H1 (cell line): ENCODE data around the gene BBS7. TPM values are rescaled to one million over a fixed set of nuclear protein-coding genes. Genes with fewer than 3 reads are reported as not detected.

Experiments used
- ATF3 ChIP-seq: IDR thresholded peaks from 2 replicates; pipeline ENCODE4 v1.6.1; 2011; ENCODE audit warnings: low read depth, mild to moderate bottlenecking, low read length; ENCODE audit not compliant: insufficient read depth
- BRCA1 ChIP-seq: IDR thresholded peaks from 2 replicates; pipeline ENCODE4 v1.6.1; 2012; ENCODE audit warnings: low read depth, low read length, improper control_type of control experiment
- CTCF ChIP-seq, 3 experiments: IDR thresholded peaks; 1 replicate in 2 of 3; 2 replicates in 1 of 3; pipeline versions ENCODE4 v1.5.1 to v1.6.1; 2011; ENCODE audit warnings: low read length in 3 of 3, mild to moderate bottlenecking in 3 of 3, inconsistent platforms in 2 of 3, low read depth in 1 of 3, moderate library complexity in 1 of 3; ENCODE audit not compliant: insufficient read depth in 1 of 3; ENCODE audit errors: control extremely low read depth in 1 of 3
- EP300 ChIP-seq, 2 experiments: IDR thresholded peaks; 1 replicate in 1 of 2; 2 replicates in 1 of 2; pipeline ENCODE4 v1.6.1; 2011 to 2012; ENCODE audit warnings: low read depth in 2 of 2, low read length in 2 of 2, mild to moderate bottlenecking in 2 of 2, borderline replicate concordance in 1 of 2, inconsistent platforms in 1 of 2, moderate library complexity in 1 of 2
- EZH2 ChIP-seq: fragments of 200-600 bp; sonication (generic); IDR thresholded peaks from 2 replicates; pipeline ENCODE4 v1.7.1; 2012; ENCODE audit warnings: low read depth, mild to moderate bottlenecking, moderate library complexity, low read length, inconsistent platforms; ENCODE audit not compliant: severe bottlenecking
- GABPA ChIP-seq: IDR thresholded peaks from 2 replicates; pipeline ENCODE4 v1.6.1; 2011; ENCODE audit warnings: mild to moderate bottlenecking, low read length, moderate library complexity, borderline replicate concordance; ENCODE audit not compliant: insufficient read depth
- JUN ChIP-seq: IDR thresholded peaks from 2 replicates; pipeline ENCODE4 v1.6.1; 2011; ENCODE audit warnings: low read depth, mild to moderate bottlenecking, improper control_type of control experiment, low read length
- JUND ChIP-seq: IDR thresholded peaks from 2 replicates; pipeline ENCODE4 v1.6.1; 2011; ENCODE audit warnings: mild to moderate bottlenecking, improper control_type of control experiment, low read length
- MAFK ChIP-seq: IDR thresholded peaks from 2 replicates; pipeline ENCODE4 v1.6.1; 2012; ENCODE audit warnings: low read depth, mild to moderate bottlenecking, improper control_type of control experiment, low read length
- MAX ChIP-seq: IDR thresholded peaks from 2 replicates; pipeline ENCODE4 v1.6.1; 2012; ENCODE audit warnings: inconsistent platforms
- RAD21 ChIP-seq, 2 experiments: IDR thresholded peaks in 1 of 2; conservative IDR thresholded peaks in 1 of 2; 2 replicates each; pipeline ENCODE4 v1.6.1; 2011; ENCODE audit warnings: low read depth in 2 of 2, low read length in 2 of 2, improper control_type of control experiment in 1 of 2, inconsistent platforms in 1 of 2, mild to moderate bottlenecking in 1 of 2, moderate library complexity in 1 of 2
- RXRA ChIP-seq: IDR thresholded peaks from 2 replicates; pipeline ENCODE4 v1.6.1; 2011; ENCODE audit warnings: low read depth, mild to moderate bottlenecking, low read length, moderate library complexity; ENCODE audit not compliant: insufficient read depth
- SAP30 ChIP-seq: fragments of 300-600 bp; sonication (generic); IDR thresholded peaks from 2 replicates; pipeline ENCODE4 v1.7.1; 2012; ENCODE audit warnings: low read length, moderate library complexity, mild to moderate bottlenecking, inconsistent platforms; ENCODE audit not compliant: insufficient read depth, insufficient replicate concordance
- SP4 ChIP-seq: IDR thresholded peaks from 2 replicates; pipeline ENCODE4 v1.6.1; 2012; ENCODE audit warnings: low read length, inconsistent platforms
- SRF ChIP-seq: IDR thresholded peaks from 2 replicates; pipeline ENCODE4 v1.6.1; 2011; ENCODE audit warnings: mild to moderate bottlenecking, low read depth, low read length, moderate library complexity
- SUZ12 ChIP-seq: fragments of 200-600 bp; sonication (generic); IDR thresholded peaks from 2 replicates; pipeline ENCODE4 v1.6.1; 2012; ENCODE audit warnings: mild to moderate bottlenecking, inconsistent platforms, low read length, moderate library complexity, mixed read lengths
- TCF12 ChIP-seq: IDR thresholded peaks from 2 replicates; pipeline ENCODE4 v1.6.1; 2011; ENCODE audit warnings: low read depth, mild to moderate bottlenecking, low read length
- USF2 ChIP-seq: IDR thresholded peaks from 2 replicates; pipeline ENCODE4 v1.6.1; 2011; ENCODE audit warnings: low read length, improper control_type of control experiment
- ZNF274 ChIP-seq: IDR thresholded peaks from 2 replicates; pipeline ENCODE4 v1.7.0; 2012; ENCODE audit warnings: low read length, borderline replicate concordance; ENCODE audit errors: extremely low read depth
- polyA plus RNA-seq, 7 experiments: library from polyadenylated mRNA; depleted of rRNA in 3 of 7; stranded (reverse) in 5 of 7; unstranded in 2 of 7; fragments of >200 nt in 5 of 7; fragments of 200-250 nt in 2 of 7; gene quantifications; 1 replicate in 5 of 7; 2 replicates in 1 of 7; 4 replicates in 1 of 7; pipeline versions ENCODE4 v1.2.1 to v1.2.3, GENCODE V29; 2011 to 2013; ENCODE audit warnings: missing spikeins in 2 of 7, mixed read lengths in 2 of 7
- total RNA-seq: library from RNA; stranded (reverse); fragmentation: NEBNext Ultra II Directional; extraction: Animal tissue kit (Norgen Biotek cat#: 25700); gene quantifications from 2 replicates; pipeline ENCODE4 v1.2.1, GENCODE V29; 2021

The BBS7 gene
- total and polyA plus RNA-seq, 2 of the 8 experiments (the other 6 are each of a cell fraction or from before 2014, with no cell fraction given) = 16.6 to 21.5 TPM

- TF ChIP-seq CTCF (IDR thresholded peaks at IDR 0.05; ENCODE audit: control extremely low read depth in 1 of 3, insufficient read depth in 1 of 3, low read depth in 1 of 3, low read length in 3 of 3) (no peak), EP300 (IDR thresholded peaks at IDR 0.05; ENCODE audit: borderline replicate concordance in 1 of 2, low read depth in 2 of 2, low read length in 2 of 2) (0 out of 3 replicates have a peak, but pooled peaks of 1 of the 2 experiments have one; percentile 29), SAP30 (peak; percentile 93), JUN (no peak), GABPA (no peak), BRCA1 (no peak), JUND (no peak), SRF (peak; percentile 85), USF2 (no peak), EZH2 (no peak), SP4 (no peak), ZNF274 (no peak), SUZ12 (no peak), RXRA (no peak), RAD21 (IDR thresholded peaks at IDR 0.05 in 1 of 2, conservative IDR thresholded peaks at IDR 0.05 in 1 of 2; ENCODE audit: low read depth in 2 of 2, low read length in 2 of 2) (no peak), TCF12 (no peak), MAFK (no peak), ATF3 (peak; percentile 93), MAX (peak; percentile 75)
Observed at GRCh38 chr4:121823505-121824170, 46.6 kb downstream of the BBS7 start, which contains the start of gene CCNA2 (continued).
